Measurements from ENCODE around the gene GFRA4.

The GFRA4 gene

DNA sequence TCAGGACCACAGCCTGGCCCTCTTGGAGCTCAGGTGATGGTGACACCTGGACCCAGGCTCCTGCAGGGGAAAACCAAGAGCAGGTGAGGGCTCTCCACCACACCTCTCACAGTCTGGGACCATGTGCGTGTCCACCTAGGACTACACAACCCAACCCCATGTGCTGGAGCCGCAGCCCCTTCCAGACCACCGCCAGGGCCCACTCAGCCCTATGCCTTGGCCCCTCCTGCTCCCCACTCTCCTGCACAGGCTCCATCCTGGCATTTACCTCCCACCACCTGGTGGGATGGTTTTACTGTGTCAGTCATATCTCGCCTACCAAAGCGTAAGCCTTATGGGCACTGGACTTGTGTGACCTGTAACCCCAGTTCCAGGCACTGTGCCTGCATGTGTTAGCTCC, 31.7 kb upstream of the GFRA4 start:
- DNase-seq (ENCODE audit: low read depth in 2 of 2), result no peak

DNA sequence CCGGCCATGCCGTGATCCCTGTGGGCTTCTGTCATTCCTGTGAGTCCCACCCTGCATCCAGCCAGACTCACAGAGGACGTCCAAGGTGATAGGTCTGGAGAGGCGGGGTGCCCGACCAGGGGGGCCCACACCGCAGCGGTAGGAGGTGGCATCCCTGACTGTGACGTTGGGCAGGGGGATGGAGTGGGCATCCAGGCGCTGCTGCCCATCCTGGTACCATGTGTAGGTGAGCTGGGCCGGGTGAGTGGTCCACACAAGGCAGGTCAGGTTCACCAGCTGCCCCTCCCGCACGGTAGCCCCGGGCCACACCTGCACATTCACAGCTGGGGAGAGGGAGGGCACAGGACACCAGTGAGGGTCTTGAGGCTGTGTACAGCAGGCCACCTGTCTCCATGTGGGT, 30.2 kb upstream of the GFRA4 start:
- no peak for DNase-seq (ENCODE audit: low read depth in 2 of 2)

DNA sequence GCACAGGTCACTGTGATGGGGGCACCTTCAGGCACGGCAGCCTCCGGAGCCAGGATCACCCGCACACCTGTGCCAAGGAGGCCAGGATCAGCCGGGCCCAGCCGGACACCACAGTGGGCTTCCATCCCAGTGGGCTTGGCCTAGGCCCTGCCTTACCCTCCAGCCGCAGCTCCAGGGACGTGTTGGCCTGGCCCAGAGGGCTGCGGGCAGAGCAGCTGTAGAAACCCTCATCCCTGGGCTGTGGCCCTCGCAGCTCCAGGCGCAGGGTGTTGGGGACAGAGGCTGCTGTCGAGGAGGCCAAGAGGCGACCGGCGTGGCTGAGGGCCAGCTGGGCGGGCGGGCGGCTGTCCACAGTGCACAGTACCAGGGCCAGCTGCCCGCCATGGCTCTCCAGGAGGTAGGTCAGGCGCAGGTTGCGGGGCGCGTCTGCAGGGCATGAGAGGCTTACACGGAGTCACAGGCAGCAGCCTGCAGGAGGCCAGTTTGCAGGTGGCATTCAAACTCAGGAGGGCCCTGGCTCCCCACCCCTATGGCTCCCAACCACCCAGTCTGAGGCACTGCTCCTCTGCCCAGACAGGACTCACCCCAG, 29.6 kb upstream of the GFRA4 start:
- DNase-seq (ENCODE audit: low read depth in 2 of 2), result no peak

DNA sequence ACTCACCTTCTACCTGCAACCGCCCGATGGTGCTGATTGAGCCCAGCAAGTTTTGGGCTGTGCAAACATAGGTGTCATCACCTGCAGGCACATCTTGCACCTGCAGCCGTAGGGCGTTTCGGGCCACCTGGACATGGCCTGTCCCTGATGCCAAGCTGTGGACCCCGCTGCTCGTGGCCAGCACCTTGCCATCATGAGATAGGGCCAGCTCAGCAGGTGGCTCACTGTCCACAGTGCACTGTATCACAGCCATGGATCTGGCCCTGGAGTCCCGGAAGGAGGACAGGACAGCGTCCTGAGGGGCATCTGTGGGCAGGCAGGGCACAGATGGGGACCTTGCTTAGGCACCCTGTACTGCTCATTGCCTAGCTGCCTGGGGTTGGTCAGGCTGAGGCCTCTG, 28.7 kb upstream of the GFRA4 start:
- no peak for DNase-seq (ENCODE audit: low read depth in 2 of 2)

DNA sequence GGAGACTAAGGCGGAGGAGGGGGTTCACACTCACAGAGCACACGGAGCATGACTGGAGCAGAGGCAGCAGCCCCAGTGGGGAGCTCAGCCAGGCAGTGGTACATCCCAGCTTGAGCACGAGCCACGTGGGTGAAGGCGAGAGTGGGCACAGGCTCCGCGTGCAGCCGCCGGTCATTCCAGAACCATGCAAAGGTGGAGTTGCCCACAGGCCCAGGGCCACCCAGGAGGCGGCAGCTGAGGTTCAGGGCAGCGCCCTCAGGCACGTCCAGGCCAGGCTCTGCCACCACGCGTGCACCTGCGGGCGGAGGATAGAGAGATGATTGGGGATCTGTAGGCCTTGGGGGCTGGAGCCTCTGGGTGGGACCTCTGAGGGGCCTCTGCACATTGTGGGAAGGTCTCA, 28.1 kb upstream of the GFRA4 start:
- DNase-seq (ENCODE audit: low read depth in 2 of 2), result no peak

DNA sequence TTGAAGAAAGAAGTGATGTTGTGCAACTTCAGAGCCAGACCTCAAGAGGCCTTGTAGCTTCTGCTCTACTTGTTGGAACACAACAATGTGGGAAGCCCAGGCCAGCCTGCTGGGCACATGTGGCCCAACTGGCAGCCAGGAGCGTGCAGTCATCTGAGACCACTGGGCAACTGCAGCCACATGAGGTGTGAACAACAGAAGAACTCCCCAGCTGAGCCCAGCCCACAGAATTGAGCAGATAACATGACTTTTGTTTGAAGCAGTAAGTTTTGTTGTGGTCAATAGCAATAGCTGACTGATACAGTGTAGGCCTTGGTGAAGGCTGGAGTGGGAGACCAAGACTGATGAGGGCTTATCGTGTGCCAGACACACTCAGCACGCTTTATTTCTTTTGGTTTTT, 27.2 kb upstream of the GFRA4 start:
- no peak for DNase-seq (ENCODE audit: low read depth in 2 of 2)

DNA sequence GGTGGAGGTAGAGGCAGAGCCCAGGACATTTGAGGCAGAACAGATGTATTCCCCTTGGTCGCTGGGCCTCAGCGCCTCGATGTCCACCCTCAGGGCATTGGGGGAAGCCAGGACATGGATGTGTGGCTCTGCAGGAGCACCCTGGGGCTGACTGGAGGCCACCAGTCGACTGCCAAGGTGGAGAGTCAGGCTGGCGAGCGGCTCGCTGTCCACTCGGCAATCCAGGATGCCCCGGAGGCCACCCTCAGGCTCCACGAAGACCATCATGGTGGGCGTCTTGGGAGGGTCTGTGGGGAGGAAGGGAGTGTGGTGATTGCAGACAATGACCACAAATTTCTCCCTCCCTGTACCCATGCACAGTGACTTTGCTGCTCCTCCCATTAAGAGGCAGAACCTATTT, 26.8 kb upstream of the GFRA4 start:
- no peak for DNase-seq (ENCODE audit: low read depth in 2 of 2)

DNA sequence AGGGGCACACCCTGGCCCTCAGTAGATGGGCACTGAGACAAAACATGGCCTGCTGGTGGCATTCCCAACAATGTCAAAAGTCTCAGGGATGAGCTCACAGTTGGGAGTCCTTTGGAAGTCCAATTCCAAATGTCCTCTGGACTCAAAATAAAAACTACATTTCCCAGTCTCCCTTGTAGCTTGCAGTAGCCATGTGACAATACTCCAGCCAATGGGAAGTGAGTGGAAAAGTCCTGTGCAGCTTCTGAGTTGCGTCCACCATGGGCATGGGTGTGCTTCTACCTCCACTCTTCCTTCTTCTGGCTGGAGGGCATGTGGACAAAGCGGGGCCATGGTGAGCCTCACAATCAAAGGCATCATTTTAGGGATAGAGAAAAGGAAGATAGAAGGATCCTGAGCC, 24.5 kb upstream of the GFRA4 start:
- DNase-seq (ENCODE audit: low read depth in 2 of 2), result no peak

DNA sequence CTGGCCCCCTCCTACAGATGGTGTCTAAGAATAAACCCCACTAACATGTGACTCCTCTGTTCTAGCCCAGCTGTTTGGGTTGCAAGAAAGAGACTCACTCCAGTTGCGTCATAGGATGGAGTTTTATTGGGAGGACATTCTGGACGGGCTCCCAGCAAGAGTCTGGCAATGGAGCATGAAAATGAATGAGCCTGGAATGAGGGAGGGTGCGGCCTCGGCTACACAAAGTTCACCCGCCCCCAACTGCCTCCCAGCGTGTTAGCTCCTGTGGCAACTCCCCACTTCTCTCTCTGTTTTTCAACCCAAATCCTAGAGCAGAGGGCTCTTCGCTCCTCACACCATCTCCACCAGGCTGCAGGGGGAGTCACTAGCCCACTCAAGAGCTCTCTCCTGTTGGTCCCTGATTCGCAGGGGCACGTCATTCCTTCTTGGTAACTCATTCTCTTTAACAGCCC, 23.7 kb upstream of the GFRA4 start:
- DNase-seq (ENCODE audit: low read depth in 2 of 2), result no peak

DNA sequence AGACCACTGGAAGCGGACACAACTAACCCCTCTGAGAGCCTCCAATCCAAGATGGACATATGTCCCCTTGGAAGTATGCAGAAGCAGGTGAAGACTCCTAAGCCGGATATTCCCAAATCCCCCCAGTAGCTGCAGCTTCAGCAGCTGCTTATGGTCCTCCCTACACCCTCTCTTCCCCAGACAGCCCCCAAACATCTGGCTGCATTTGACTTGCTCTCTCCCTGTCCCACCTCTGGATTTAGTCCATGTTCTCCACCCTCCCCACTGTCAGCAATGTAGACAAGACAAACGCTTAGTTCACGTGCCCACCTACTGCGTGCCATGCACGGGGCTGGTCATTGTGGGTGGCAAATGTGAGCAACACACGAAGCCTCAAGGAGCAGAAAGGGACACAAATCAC, 23.2 kb upstream of the GFRA4 start:
- DNase-seq (ENCODE audit: low read depth in 2 of 2), result no peak

DNA sequence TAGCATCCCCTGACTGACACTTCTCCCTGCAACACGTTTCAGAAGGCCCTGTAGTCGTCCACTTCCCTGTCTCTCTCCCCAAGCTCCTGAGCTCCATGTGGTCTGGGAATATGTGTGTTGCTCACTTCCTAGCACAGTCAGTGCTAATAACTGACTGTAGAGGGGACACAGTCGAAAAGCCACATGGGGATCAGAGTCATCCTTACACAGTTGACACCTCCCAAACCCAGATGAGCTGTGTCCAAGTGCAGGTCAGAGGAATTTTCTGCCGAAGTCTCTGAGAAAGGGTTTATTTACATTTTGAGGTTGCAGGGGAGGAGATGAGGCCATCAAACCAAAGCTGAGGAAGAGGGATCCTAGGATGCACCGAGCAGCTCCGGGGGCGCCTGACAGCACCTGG, 22.1 kb upstream of the GFRA4 start:
- no peak for DNase-seq (ENCODE audit: low read depth in 2 of 2)

DNA sequence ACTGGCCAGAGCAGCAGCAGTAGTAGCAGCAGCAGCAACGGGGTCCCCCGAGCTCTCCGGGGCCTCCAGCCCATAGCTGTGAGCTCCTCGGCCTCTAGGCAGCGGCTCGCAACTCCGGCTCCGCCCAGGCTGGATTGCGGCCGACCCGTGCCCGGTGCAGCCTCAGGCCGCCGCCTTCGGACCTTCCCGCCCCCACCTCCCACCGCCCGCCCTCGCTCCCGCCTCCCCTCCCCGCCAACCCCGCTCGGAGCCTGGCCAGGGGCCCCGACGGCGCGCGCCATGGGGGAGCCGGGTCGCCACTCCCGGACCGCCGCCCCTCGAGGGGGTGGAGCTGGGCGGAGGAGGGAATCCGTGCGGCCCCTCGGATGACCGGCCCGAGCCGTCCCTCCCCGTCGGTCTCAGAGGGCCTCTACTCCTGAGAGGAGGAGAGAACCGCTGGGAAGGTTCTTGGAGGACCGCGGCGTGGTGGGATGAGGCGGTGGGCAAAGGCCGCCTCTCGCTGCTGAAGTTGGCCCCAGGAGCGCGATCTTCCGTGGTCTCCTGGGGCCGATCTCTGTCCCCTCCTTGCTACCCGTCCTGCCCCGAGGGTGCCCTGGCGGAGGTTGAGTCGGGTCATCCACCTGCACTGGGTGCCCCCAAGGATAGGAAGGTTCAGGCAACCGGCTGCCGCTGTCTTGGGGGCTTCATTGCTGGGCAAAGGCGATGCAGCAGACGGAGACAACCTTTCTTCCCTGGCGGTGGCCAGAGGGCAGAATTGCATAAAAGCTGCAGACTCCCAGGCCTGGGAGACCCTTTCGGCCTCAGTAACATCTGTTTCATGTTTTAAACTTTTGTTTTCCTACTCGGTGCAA, 19.0 kb upstream of the GFRA4 start, which contains the start of gene ADAM33:
TSS of gene ADAM33 (minus strand) at position 80 of the 851 bp plus-strand sequence. CDS start at position 74, 6 bp downstream.
- DNase-seq (ENCODE audit: low read depth in 2 of 2), result no peak

DNA sequence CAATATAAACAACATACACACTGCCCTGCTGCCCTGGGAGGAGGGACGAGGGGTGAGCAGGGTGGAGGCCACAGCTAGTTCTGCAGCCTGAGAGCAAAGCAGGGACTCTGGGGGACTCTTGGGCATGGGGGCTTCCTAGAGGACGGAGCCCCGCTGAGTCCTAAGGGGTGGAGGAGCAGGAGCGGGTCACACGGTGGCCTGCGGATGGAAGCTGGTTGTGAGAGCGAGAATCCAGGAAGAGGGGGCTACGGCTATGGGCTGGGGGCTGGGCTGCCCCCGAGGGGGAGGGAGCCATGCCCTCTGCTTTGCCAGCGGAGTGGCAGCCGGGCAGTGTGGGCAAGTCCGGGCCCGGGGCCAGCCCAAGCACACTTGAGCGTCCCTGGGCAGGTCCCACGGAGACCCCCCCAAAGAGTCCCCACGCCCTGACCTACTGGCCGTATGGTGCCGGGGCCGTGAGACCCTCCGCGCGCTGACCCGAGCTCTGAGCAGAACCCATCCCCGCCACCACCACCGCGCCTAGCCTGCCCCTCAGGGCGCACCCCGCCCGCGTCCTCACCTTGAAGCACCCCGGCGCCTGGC, 18.2 kb upstream of the GFRA4 start:
- no peak for DNase-seq (ENCODE audit: low read depth in 2 of 2)

DNA sequence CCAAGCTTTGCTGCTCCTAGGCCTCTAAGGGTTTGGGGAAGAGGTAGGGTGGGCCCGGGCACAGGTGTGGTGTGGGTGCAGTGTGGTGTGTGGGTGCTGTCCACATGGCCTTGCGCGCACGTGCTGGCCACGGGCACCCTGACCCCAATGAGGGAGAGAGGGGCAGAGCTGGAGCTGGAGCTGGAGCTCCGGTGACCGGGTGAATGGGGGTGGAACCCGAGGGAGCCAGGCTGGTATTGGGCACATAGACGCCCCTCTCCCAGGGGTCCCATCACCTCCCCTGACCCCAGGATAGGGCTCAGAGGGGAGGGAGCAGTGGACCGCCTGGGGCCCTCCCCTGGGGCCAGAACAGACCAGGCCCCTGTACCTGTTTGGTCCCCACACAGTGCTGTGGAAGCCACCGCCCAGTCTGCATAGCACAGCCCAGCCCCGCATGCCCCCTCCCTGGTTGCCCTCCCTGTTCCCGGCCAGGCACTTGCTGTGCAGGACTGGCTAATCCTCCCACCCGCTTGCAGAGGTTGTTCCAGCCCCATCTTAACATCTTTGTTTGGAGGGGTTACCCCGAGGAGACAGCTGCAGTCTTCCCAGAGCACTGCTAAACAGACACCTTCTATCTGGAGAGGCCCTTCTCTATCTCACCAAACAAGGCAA, 17.6 kb upstream of the GFRA4 start:
- no peak for DNase-seq (ENCODE audit: low read depth in 2 of 2)

DNA sequence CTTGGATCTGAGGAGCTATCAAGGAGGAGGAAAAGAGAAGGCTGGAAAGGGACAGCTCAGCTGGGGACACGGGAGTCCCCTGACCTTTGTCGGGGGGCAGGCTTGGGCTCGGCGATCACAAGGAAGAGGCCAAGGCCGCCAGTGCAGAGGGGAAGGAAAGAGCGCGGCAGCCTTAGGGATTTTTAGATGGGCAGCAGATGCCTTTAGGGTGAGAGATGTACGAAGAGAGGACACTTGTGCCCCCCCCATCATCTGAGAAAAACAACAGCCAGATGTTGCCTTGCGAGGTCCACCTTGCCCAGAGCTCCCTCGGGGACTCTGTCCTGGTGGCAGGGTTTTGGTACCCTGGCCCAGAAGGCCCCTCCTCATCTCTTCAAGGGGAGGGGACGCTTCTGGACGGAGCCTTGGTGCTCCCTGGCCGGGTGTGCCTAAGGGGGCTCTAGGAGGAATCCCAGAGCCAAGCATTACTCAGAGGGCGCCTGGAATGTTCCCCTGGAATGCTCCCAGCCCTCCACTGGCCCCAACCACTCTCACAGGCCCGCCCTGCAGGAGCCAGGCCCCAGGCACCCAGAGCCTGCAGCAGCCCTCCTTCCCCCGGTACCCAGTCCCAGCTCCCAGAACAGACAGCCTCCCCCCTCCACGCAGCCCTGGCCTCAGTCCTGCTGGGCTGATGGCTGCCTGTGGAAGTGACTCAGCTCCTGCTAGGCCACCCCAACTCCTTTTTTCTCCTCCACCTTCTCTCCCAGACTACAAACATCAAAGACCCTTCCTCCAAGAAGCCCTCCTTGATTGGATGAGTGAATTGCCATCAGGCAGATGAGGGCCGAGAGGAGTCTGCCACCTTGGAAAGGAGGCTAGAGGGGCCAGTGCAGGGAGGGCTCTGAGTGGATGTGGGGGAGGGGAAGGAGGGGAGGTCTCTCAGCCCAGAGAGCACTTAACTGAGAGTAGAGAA, 16.8 kb upstream of the GFRA4 start:
- DNase-seq (ENCODE audit: low read depth in 2 of 2), result no peak

DNA sequence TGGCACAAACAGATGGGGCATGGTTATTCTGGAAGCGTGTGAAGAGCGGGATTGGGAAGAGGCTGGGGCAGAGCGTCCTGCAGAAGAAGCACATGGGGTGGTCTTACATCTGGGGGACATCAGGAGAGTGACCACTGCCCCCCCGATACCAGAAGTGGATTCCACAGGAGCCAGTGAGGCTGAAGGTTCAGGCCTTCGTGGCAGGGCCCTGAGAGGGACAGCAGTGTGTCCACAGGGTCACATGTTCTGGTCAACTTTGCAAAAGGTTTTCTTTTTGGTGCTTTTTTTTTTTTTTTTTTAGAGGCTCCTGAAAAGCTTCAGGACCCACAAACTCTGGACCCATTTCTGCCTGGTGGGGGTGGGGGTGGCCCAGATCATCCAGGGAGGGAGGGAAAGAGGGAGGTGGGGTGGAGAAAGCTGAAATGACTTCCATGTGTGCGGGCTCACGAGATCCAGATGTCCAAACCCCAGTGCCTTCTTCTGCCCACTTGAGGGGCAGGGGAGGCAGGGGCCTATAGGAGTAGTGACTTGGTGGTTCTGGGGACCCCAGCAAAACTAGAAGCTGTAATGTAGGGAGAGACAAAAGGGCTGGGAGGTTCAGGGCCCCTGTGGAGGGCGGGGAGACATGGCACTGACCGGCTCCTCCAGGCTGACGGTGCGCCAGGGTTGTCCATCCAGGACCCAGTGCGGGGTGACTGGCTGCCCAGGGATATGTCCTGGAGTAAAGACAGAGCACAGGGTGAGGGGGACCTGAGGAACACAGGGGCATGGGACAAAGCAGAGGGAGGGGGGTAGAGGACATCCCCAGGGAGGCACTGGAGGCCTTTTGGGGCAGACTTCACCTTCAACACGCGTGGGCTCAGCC, 15.9 kb upstream of the GFRA4 start:
- no peak for DNase-seq (ENCODE audit: low read depth in 2 of 2)

DNA sequence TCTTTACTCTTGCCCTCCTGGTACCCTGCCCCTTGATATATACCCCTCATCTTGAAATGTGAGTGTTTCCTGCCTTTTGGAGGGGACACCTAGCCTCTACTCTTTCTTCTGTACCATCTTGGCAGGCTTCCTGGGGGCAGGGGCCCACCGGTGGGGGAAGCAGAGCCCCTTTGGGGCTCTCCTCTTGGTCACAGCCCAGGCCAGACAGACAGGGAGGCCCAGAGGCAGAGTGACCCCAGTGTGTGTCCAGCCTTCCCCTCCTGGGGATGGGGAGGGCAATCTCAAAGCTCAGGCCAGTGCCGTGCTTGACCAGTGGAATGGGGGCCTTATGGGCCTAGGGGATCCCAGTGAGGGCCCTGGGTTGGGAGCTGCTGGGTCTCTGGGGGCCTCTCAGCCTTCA, 15.0 kb upstream of the GFRA4 start:
- no peak for DNase-seq (ENCODE audit: low read depth in 2 of 2)

DNA sequence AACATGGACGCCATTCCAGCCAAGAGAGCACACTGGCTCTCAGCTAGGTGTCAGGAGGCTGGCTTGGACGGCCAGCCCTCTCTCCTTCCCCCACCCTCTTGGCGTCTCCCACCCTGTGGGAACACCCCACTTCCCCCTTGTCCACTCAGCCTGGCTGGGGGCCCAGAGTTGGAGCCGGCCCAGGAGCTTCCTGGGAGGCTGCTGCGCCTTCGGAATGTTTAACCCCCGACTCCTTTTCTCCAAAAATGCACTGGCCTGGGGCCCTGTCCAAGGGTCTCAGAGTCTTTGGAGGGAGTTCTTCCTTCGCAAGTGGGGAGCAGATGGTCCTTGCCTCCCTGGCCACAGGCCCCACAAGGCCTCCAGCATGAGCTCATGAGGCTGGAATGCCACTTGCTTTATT, 14.5 kb upstream of the GFRA4 start:
- DNase-seq (ENCODE audit: low read depth in 2 of 2), result no peak

DNA sequence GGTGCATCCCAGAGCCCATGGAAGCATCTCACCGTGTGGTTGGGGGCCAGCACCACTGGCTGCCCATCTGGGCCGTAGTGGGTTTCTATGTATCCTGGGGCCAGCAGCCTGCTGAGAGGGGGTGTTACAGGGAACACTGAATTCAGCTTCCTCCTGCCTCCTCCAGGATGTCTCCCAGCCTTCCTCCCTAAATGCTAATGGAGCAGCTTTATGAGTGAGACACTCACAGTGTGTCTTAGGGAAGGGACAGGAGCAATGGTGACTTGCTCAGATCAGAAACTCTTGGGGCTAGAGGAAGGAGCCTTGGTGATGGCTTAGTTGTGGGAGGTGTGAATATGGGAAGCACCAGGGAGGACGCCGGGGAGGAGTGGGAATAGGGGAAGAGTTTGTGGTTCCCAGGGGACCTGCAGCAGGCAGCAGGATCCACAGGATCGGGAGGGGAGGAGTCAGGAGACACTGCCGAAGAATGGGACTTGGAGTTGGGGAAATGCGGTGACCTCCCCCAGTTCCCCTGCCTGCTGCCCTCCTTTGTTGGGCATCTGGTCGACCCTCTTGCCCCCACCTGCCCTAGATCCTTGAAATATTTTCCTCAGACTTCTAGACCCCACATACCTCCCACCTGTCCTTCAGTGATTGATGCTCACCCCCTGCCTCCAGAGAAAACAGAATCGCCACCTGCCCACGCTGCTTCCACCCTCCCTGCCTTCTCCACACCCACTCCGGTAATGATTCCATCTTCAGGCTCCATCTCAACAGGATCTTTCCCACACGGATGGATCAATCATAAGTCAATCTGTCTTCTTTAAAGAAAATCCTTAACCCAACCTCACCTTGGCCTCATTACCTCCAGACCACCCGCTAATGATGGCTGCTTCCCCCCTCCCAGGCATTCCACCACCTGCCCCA, 12.0 kb upstream of the GFRA4 start:
- no peak for DNase-seq (ENCODE audit: low read depth in 2 of 2)
